ENCODE results near the gene MB21D2. TPM values are rescaled to one million over a fixed set of nuclear protein-coding genes. Genes with fewer than 3 reads are reported as not detected.
"Not testable (repeated sequence)": the region's sequence is repeated elsewhere in the genome, so short reads cannot be mapped to it uniquely, and the experiment has no call there.

The MB21D2 gene
- total RNA-seq, 1 donor from 2014 or later: 1.7 TPM

- ATAC-seq (ENCODE audit: poor library complexity) (no peak), DNase-seq (no peak)
- intact Hi-C loops (cut with DNase I): no loop called here
Measured at GRCh38 chr3:192794216-192794615, 123.4 kb downstream of the MB21D2 start.

- ATAC-seq (ENCODE audit: poor library complexity); DNase-seq; intact Hi-C loops (cut with DNase I): not testable (repeated sequence)
Measured at GRCh38 chr3:192788816-192789515, 128.7 kb downstream of the MB21D2 start.

GRCh38 chr3:192778508-192778907, 139.1 kb downstream of the MB21D2 start:
- intact Hi-C loops (cut with DNase I): no loop called here
- DNase-seq (no peak), ATAC-seq (ENCODE audit: poor library complexity) (no peak)

- intact Hi-C loops (cut with DNase I): loop anchor here (5.0 kb wide), 1 partner anchor 207 kb away; no protein-coding TSS in a partner anchor
Measured at GRCh38 chr3:192774341-192774740, 143.3 kb downstream of the MB21D2 start.

GRCh38 chr3:192772240-192772894, 145.3 kb downstream of the MB21D2 start:
- ATAC-seq (ENCODE audit: poor library complexity) (peak; percentile 96), DNase-seq (peak; percentile 61)
- intact Hi-C loops (cut with DNase I): loop anchor here (5.0 kb wide), 1 partner anchor 205 kb away; no protein-coding TSS in a partner anchor

More at GRCh38 chr3:192774341-192774740, 143.3 kb downstream of the MB21D2 start:
- not testable (repeated sequence) for DNase-seq; ATAC-seq (ENCODE audit: poor library complexity)

- intact Hi-C loops (cut with DNase I): no loop called here
- ATAC-seq (ENCODE audit: poor library complexity) (no peak), DNase-seq (no peak)
Measured at GRCh38 chr3:192758654-192759053, 159.0 kb downstream of the MB21D2 start.

- intact Hi-C loops (cut with DNase I): no loop called here
Measured at GRCh38 chr3:192751148-192751547, 166.5 kb downstream of the MB21D2 start.

GRCh38 chr3:192750201-192750600, 167.5 kb downstream of the MB21D2 start:
- ATAC-seq (ENCODE audit: poor library complexity): no peak
- intact Hi-C loops (cut with DNase I): no loop called here
- DNase-seq: no peak

More at GRCh38 chr3:192751148-192751547, 166.5 kb downstream of the MB21D2 start:
- ATAC-seq (ENCODE audit: poor library complexity): no peak
- no peak for DNase-seq

- intact Hi-C loops (cut with DNase I): no loop called here
Measured at GRCh38 chr3:192747746-192748145, 169.9 kb downstream of the MB21D2 start.

GRCh38 chr3:192747145-192747544, 170.5 kb downstream of the MB21D2 start:
- intact Hi-C loops (cut with DNase I): no loop called here
- no peak for DNase-seq
- ATAC-seq (ENCODE audit: poor library complexity): no peak

More at GRCh38 chr3:192747746-192748145, 169.9 kb downstream of the MB21D2 start:
- DNase-seq: no peak
- no peak for ATAC-seq (ENCODE audit: poor library complexity)

Other genes with a start within 250 kb of the MB21D2 start
- gene FGF12, start 190.3 kb downstream of the MB21D2 start, total RNA-seq: 356 TPM

All from Right ventricle myocardium superior (tissue), 1 donor.